Fibroblast of the aortic adventitia (primary cell): ENCODE results near the gene GLMP. TPM values are rescaled to one million over a fixed set of nuclear protein-coding genes. Genes with fewer than 3 reads are reported as not detected.

ENCODE experiments used
- DNase-seq: peaks from one replicate; pipeline ENCODE4 v3.0.0-alpha.2; 2010; ENCODE audit warnings: low read depth
- H3K4me3 ChIP-seq: 2 replicates; pipeline ENCODE4 v1.5.1; 2011; ENCODE audit warnings: low read depth, mild to moderate bottlenecking, control low read depth, low read length, moderate library complexity
- CTCF ChIP-seq: IDR thresholded peaks from 2 replicates; pipeline ENCODE4 v1.5.1; 2011; ENCODE audit warnings: mild to moderate bottlenecking, low read length, control low read depth, inconsistent platforms; ENCODE audit not compliant: insufficient read depth
- total RNA-seq: library from RNA; depleted of rRNA; stranded (reverse); fragments of >200 nt; gene quantifications from 2 replicates; pipeline ENCODE4 v1.2.3, GENCODE V29; 2012; ENCODE audit warnings: low replicate concordance

GLMP gene
- total RNA-seq, 1 donor, result 62.4 TPM

- H3K4me3 ChIP-seq, result no peak overlapping the region
- TF ChIP-seq CTCF, result no peak
- no peak for DNase-seq
Observed at GRCh38 chr1:156258859-156259258, 36.6 kb downstream of the GLMP start.

GRCh38 chr1:156257711-156258110 lies 37.8 kb downstream of the GLMP start:
- no peak for DNase-seq
- TF ChIP-seq CTCF, result no peak
- H3K4me3 ChIP-seq, result no peak overlapping the region

GRCh38 chr1:156253634-156254033 lies 41.8 kb downstream of the GLMP start:
- no peak for TF ChIP-seq CTCF
- no peak for DNase-seq

GRCh38 chr1:156251527-156251926 lies 44.0 kb downstream of the GLMP start:
- DNase-seq, result no peak
- H3K4me3 ChIP-seq, result no peak overlapping the region
- TF ChIP-seq CTCF, result no peak

More at GRCh38 chr1:156253634-156254033, 41.8 kb downstream of the GLMP start:
- no peak overlapping the region for H3K4me3 ChIP-seq

GRCh38 chr1:156249593-156249992 lies 45.9 kb downstream of the GLMP start:
- no peak overlapping the region for H3K4me3 ChIP-seq
- no peak for TF ChIP-seq CTCF
- no peak for DNase-seq

GRCh38 chr1:156248323-156248683 lies 47.2 kb downstream of the GLMP start:
- no peak for TF ChIP-seq CTCF
- no peak for DNase-seq
- no peak overlapping the region for H3K4me3 ChIP-seq

GRCh38 chr1:156247460-156248322 lies 47.8 kb downstream of the GLMP start, which contains the start of gene PAQR6:
Gene PAQR6 (minus strand): TSS chr1:156248056. CDS start chr1:156246731, 1,325 bp downstream.
- no peak within 1 kb of the TSS for H3K4me3 ChIP-seq
- no peak for TF ChIP-seq CTCF
- DNase-seq, result no peak
